Mammary epithelial cell (primary cell): Measurements from ENCODE around the gene EIF4E3.

Source experiments
- EZH2 ChIP-seq: IDR thresholded peaks from 2 replicates; pipeline ENCODE4 v1.6.1; 2012; ENCODE audit warnings: low read length, inconsistent platforms, borderline replicate concordance
- TF ChIP-seq, protein P1 (sequence below), 2 donors: IDR thresholded peaks in 1 of 2; conservative IDR thresholded peaks in 1 of 2; 2 replicates each; pipeline ENCODE4 v1.5.1; 2011 to 2012; ENCODE audit warnings: inconsistent platforms in 2 of 2, low read length in 2 of 2, mild to moderate bottlenecking in 2 of 2, control low read depth in 1 of 2, low read depth in 1 of 2; ENCODE audit not compliant: insufficient read depth in 1 of 2; ENCODE audit errors: extremely low read depth in 1 of 2

- TF ChIP-seq, protein P1, sequence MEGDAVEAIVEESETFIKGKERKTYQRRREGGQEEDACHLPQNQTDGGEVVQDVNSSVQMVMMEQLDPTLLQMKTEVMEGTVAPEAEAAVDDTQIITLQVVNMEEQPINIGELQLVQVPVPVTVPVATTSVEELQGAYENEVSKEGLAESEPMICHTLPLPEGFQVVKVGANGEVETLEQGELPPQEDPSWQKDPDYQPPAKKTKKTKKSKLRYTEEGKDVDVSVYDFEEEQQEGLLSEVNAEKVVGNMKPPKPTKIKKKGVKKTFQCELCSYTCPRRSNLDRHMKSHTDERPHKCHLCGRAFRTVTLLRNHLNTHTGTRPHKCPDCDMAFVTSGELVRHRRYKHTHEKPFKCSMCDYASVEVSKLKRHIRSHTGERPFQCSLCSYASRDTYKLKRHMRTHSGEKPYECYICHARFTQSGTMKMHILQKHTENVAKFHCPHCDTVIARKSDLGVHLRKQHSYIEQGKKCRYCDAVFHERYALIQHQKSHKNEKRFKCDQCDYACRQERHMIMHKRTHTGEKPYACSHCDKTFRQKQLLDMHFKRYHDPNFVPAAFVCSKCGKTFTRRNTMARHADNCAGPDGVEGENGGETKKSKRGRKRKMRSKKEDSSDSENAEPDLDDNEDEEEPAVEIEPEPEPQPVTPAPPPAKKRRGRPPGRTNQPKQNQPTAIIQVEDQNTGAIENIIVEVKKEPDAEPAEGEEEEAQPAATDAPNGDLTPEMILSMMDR (conservative IDR thresholded peaks at IDR 0.05 in 1 of 2, IDR thresholded peaks at IDR 0.05 in 1 of 2; ENCODE audit: extremely low read depth in 1 of 2, insufficient read depth in 1 of 2, low read depth in 1 of 2, low read length in 2 of 2), result no peak
- TF ChIP-seq EZH2, result no peak
These were observed 1.6 kb downstream of the EIF4E3 start for GRCh38 chr3:71723452-71724170.
